ENCODE measurements around the gene FAM180A. TPM values are rescaled to one million over a fixed set of nuclear protein-coding genes. Genes with fewer than 3 reads are reported as not detected.

The FAM180A gene
- total and polyA plus RNA-seq, 10 of the 15 experiments (the other 5 are each of a cell fraction or from before 2014, with no cell fraction given) = not detected

GRCh38 chr7:135709508-135709907 lies 39.1 kb downstream of the FAM180A start:
- POLR2A ChIA-PET = no interaction called here
- Histone ChIP-seq H3K79me2 (ENCODE audit: control insufficient read depth, insufficient read depth, low read length) (no peaks in the 10 kb centered on the region), H3K36me3 (ENCODE audit: control insufficient read depth in 2 of 2, insufficient read depth in 2 of 2, low read length in 1 of 2) (no peaks in the 10 kb centered on the region), H3K4me1 (ENCODE audit: control insufficient read depth, insufficient read depth, low read length) (no peaks in the 10 kb centered on the region), H3K4me3 (no peak overlapping the region), H3K27me3 (replicated peaks in 1 of 2; ENCODE audit: control insufficient read depth in 2 of 2, insufficient read depth in 2 of 2, low read length in 1 of 2) (no peaks in the 10 kb centered on the region), H4K20me1 (ENCODE audit: control insufficient read depth, insufficient read depth) (no peaks in the 10 kb centered on the region), H3K4me2 (ENCODE audit: control insufficient read depth, insufficient read depth) (no peak overlapping the region), H2AFZ (ENCODE audit: control insufficient read depth, low read depth, low read length) (no peak overlapping the region), H3K9ac (ENCODE audit: control insufficient read depth, insufficient read depth, low read length) (no peak overlapping the region), H3K9me3 (replicated peaks; ENCODE audit: control insufficient read depth, insufficient read depth, low read length) (no peaks in the 10 kb centered on the region), H3K27ac (ENCODE audit: control insufficient read depth, insufficient read depth) (no peak overlapping the region)
- no peak for TF ChIP-seq CBX5 (IDR thresholded peaks at IDR 0.05; ENCODE audit: low read depth)
- TF ChIP-seq ZNF622 (IDR thresholded peaks at IDR 0.05) = no peak
- TF ChIP-seq SUZ12 (IDR thresholded peaks at IDR 0.05; ENCODE audit: unreplicated experiment) = no peak
- no peak for TF ChIP-seq POLR2AphosphoS5 (IDR thresholded peaks at IDR 0.05; ENCODE audit: low read length)
- no peak for TF ChIP-seq GATAD2B (conservative IDR thresholded peaks at IDR 0.05; ENCODE audit: low read depth)
- TF ChIP-seq SMAD1 (IDR thresholded peaks at IDR 0.05; ENCODE audit: low read depth, partially characterized antibody) = no peak
- TF ChIP-seq SIN3A (IDR thresholded peaks at IDR 0.05; ENCODE audit: low read depth, low read length) = no peak
- TF ChIP-seq RB1 (IDR thresholded peaks at IDR 0.05; ENCODE audit: borderline replicate concordance) = no peak
- no peak for TF ChIP-seq MTA2 (IDR thresholded peaks at IDR 0.05; ENCODE audit: low read depth)
- TF ChIP-seq ASH2L (IDR thresholded peaks at IDR 0.05; ENCODE audit: borderline replicate concordance, low read depth) = no peak
- no peak for TF ChIP-seq USF1 (IDR thresholded peaks at IDR 0.05; ENCODE audit: borderline replicate concordance, extremely low read length, insufficient read depth, low read depth, low read length)
- no peak for TF ChIP-seq IRF3 (IDR thresholded peaks at IDR 0.05)
- TF ChIP-seq RUNX3 (IDR thresholded peaks at IDR 0.05; ENCODE audit: low read length) = no peak
- no peak for TF ChIP-seq NRF1 (conservative IDR thresholded peaks at IDR 0.05; ENCODE audit: low read depth, low read length)
- CTCF ChIA-PET = interaction anchor here (1.6 to 4.4 kb wide), 2 partner anchors 37 to 428 kb away, joined by 4 to 56 read pairs; no protein-coding TSS in a partner anchor
- FAIRE-seq = no peak
- ATAC-seq = no peak
- RAD21 ChIA-PET (ENCODE audit: unreplicated experiment) = no interaction called here
- no TSS peak for BruUV-seq (replicated peaks)
- DNase-seq (ENCODE audit: low read depth, low spot score) = no peak
- WGBS (ENCODE audit: insufficient coverage, insufficient replicate concordance, low lambda C conversion rate, missing lambda C conversion rate) = 73% methylated on average over 3 of the region's 3 CpGs
- in situ Hi-C loops (cut with MboI) = no loop called here
- SMC1A ChIA-PET (ENCODE audit: uncharacterized antibody, unreplicated experiment) = no interaction called here
- intact Hi-C loops (cut with micrococcal nuclease; ENCODE audit: unreplicated experiment) = no loop called here

Measured in GM12878 (cell line).